NT2/D1 (cell line): Measurements from ENCODE around the gene POU2F3.

Experiments used
- SUZ12 ChIP-seq: IDR thresholded peaks from 2 replicates; pipeline ENCODE4 v1.6.1; 2011; ENCODE audit not compliant: insufficient read length, insufficient read depth; ENCODE audit errors: extremely low read depth
- YY1 ChIP-seq: IDR thresholded peaks from 2 replicates; pipeline ENCODE4 v1.6.1; 2011; ENCODE audit not compliant: insufficient read length, insufficient read depth
- ZNF274 ChIP-seq: IDR thresholded peaks from 2 replicates; pipeline ENCODE4 v1.6.1; 2011; ENCODE audit warnings: mild to moderate bottlenecking, low read depth, low read length

GRCh38 chr11:120216426-120217102 lies 23.4 kb upstream of the POU2F3 start:
- TF ChIP-seq ZNF274 (no peak), YY1 (no peak), SUZ12 (no peak)
